Fibroblast of villous mesenchyme (primary cell): Measurements from ENCODE around the gene POU2AF1. TPM values are rescaled to one million over a fixed set of nuclear protein-coding genes. Genes with fewer than 3 reads are reported as not detected.

Experiments
- DNase-seq: peaks from one replicate; pipeline ENCODE4 v3.0.0-alpha.2; 2010; ENCODE audit warnings: low read depth
- H3K4me3 ChIP-seq: 2 replicates; pipeline ENCODE4 v1.5.1; 2011; ENCODE audit warnings: low read depth, mild to moderate bottlenecking, low read length
- total RNA-seq: library from RNA; depleted of rRNA; stranded (reverse); fragments of >200 nt; gene quantifications from 2 replicates; pipeline ENCODE4 v1.2.3, GENCODE V29; 2012
- TF ChIP-seq, protein P1 (sequence below): IDR thresholded peaks from 2 replicates; pipeline ENCODE4 v1.5.1; 2012; ENCODE audit warnings: low read depth, mild to moderate bottlenecking, low read length; ENCODE audit not compliant: insufficient read depth

The POU2AF1 gene
- total RNA-seq, 1 donor: not detected

DNA sequence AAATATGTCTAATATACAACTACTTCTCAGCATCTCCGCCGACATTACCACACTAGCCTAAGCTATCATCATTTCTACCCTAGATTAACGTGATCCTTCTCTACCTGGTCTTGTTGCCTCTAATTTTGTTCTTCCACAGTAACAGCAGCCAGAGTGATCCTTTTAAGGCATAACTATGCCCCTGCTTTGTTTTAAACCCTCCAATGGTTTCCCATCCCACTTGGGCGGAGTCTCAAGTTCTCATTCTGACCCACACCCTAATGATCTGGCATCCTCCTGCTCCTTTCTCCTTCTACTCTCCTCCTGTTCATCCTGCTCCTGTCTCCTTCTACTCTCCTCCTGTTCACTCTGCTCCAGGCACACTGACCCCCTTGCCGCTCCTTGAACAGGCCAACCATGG is 31.9 kb upstream of the POU2AF1 start:
- H3K4me3 ChIP-seq: no peak overlapping the region
- DNase-seq: no peak
- TF ChIP-seq, protein P1, sequence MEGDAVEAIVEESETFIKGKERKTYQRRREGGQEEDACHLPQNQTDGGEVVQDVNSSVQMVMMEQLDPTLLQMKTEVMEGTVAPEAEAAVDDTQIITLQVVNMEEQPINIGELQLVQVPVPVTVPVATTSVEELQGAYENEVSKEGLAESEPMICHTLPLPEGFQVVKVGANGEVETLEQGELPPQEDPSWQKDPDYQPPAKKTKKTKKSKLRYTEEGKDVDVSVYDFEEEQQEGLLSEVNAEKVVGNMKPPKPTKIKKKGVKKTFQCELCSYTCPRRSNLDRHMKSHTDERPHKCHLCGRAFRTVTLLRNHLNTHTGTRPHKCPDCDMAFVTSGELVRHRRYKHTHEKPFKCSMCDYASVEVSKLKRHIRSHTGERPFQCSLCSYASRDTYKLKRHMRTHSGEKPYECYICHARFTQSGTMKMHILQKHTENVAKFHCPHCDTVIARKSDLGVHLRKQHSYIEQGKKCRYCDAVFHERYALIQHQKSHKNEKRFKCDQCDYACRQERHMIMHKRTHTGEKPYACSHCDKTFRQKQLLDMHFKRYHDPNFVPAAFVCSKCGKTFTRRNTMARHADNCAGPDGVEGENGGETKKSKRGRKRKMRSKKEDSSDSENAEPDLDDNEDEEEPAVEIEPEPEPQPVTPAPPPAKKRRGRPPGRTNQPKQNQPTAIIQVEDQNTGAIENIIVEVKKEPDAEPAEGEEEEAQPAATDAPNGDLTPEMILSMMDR: no peak

DNA sequence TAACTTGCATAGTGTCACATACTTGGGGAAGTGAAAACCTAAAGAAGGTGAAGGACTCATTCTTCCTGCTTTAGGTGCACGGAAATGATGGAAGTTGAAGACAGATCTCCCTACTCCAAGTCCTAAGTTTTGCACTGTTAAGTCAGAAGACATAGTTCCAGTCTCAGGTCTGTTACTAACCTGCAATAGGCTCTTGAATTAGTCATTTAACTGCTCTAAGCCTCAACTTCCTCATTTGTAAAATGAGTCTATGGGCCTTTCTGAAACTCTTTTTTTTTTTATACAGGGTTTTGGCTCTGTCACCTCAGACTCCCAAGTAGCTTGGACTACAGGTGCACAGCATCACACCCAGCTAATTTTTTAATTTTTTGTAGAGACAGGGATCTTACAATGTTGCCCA is 30.8 kb upstream of the POU2AF1 start:
- no peak overlapping the region for H3K4me3 ChIP-seq
- TF ChIP-seq, protein P1: no peak
- DNase-seq: no peak

DNA sequence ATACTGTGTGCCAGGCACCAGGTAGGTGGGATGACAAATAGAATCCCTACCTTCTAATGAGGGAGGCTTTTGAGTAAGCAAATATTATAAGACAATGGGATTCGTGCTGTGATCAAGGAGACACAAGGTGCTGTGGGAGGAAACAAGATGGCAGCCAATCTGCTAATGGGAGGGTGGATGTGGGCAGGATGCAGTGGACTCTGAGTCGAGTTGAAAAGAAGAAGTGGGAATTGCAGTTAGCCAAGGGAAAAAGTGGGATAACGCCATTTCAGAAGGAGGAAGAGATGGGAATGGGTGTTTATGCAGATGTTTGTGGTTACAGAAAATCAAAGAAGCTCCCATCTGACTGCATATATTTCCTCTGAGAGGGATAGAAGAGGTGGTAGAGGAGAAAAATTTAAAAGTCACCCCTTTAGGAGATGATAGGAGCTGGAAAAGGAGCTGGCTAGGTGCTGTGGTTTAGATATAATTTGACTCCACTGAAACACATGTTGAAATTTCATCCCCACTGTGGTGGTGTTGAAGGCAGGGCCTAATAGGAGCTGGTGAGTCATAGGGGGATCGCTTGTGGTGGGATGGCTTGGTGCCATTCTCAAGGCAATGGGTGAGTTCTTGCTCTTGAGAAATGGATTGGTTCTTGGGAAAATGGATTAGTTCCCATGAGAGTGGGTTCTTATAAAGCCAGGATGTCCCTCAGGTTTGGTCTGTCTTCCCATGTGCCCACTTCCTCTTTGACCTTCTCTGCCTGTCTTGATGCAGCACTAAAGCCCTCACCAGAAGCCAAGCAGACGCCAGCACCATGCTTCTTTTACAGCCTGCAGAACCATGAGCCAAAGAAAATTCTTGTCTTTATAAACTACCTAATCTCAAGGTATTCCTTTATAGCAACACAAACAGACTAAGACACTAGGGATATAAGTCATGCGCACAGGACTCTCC is 30.0 kb upstream of the POU2AF1 start:
- no peak for DNase-seq
- TF ChIP-seq, protein P1: no peak

DNA sequence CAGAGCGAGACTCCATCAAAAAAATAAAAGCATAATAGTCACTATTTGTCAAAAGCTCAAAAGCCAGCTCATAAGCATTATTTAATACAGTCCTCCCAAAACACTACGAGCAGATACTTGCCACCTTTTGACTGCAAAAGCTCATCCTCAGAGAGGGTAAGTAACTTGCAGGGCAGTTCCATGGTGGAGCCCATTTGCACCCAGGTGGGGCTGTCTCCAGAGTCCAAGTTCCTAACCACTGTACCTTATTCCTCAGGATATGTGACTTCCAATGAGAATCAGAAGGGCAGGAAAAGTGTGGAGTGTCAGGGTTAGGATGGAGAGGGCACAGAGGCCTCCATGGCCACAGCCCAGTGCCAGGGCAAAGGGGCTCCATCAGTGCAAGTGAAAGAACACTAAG is 28.6 kb upstream of the POU2AF1 start:
- no peak for DNase-seq
- TF ChIP-seq, protein P1: no peak
- H3K4me3 ChIP-seq: no peak overlapping the region

More for the DNA sequence above, 30.0 kb upstream of the POU2AF1 start:
- H3K4me3 ChIP-seq: no peak overlapping the region

DNA sequence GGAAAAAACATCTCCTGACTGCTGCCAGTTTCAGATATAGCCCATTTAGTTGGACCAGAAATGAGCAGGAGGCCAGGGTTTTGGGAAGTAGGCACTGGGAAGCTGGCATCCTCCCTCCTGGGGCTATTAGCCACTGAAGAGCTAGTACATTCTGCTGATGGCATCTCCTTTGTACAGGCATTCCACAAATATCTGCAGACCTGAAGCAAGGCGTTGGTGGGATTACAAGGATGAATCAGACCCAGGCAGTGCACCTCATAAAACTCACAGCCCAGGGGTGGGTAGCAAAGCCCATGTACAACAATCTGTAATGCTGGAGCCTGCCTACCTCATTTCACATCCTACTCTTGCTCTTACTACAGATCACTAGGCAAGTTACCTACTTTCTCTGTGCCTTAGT is 27.5 kb upstream of the POU2AF1 start:
- H3K4me3 ChIP-seq: no peak overlapping the region
- TF ChIP-seq, protein P1: no peak
- no peak for DNase-seq

DNA sequence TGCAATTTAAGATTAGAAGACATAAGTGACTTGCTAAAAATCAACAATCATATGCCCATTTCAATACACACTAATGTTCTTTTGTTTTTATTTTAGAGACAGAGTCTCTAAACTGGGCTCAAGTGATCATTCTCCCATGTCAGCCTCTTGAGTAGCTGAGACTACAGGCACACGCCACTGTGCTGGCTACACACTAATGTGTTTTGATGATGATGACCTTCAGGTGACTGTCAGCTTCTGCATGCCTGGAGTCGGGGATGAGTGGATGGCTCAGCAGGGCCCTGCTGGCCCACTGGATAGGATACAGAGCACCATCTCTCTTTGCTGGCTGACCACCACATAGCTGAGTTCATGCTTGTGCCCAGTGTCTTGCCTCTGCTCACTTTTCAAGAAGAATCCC is 27.0 kb upstream of the POU2AF1 start:
- DNase-seq: no peak
- no peak overlapping the region for H3K4me3 ChIP-seq
- TF ChIP-seq, protein P1: no peak
